HepG2 (cell line): Measurements from ENCODE around the gene ZACN. TPM values are rescaled to one million over a fixed set of nuclear protein-coding genes. Genes with fewer than 3 reads are reported as not detected.
A peak's percentile ranks its signal among the peaks of the same experiment; 100 is the strongest.

Source experiments
- ATAC-seq: fragments of 200-7000 bp; cut with Tn5 transposase; 3 replicates; pipeline ENCODE4 v1.9.1; 2020; ENCODE audit warnings: mild to moderate bottlenecking, moderate library complexity
- BruUV-seq: library from RNA; stranded (reverse); fragments of 400-500 nt; replicated peaks from 2 replicates; lab custom pipeline; 2021; lab: Mats Ljungman, UMichigan
- CTCF ChIA-PET: fragments of 300-600 bp; formaldehyde crosslinking; extraction: SDS; loops from one replicate; lab custom pipeline; 2021; ENCODE audit warnings: low total read pairs, inconsistent platforms, low intra/inter-chr PET ratio; lab: Yijun Ruan, JAX
- POLR2A ChIA-PET: fragments of 350-600 bp; sonication (Branson Sonifier 250); formaldehyde crosslinking; loops from one replicate; lab custom pipeline; 2020; ENCODE audit warnings: antibody characterized with exemption, inconsistent platforms; lab: Yijun Ruan, JAX
- DNase-seq: peaks from one replicate; pipeline ENCODE4 v3.0.0-alpha.2; 2015; ENCODE audit warnings: low spot score
- FAIRE-seq: peaks from 3 replicates; lab custom pipeline; 2011; peaks lifted over from hg19 to GRCh38; lab: Jason Lieb, UNC
- H2AFZ ChIP-seq: one replicate; pipeline ENCODE4 v1.6.1; 2011; ENCODE audit warnings: low read length, inconsistent platforms
- H3K27ac ChIP-seq: fragments of 300-600 bp; 3 replicates; pipeline ENCODE4 v1.8.0; 2011; ENCODE audit warnings: mixed run types, mild to moderate bottlenecking, mixed read lengths, low read length, inconsistent platforms; ENCODE audit not compliant: insufficient read depth; ENCODE audit errors: extremely low read length
- H3K27me3 ChIP-seq, 2 experiments: fragments of 200-600 bp in 1 of 2; 2 replicates in 1 of 2; 3 replicates in 1 of 2; pipeline versions ENCODE4 v1.6.0 to v1.8.0; 2011; ENCODE audit warnings: low read length in 2 of 2, mild to moderate bottlenecking in 2 of 2, moderate library complexity in 2 of 2, inconsistent platforms in 1 of 2; ENCODE audit not compliant: insufficient read depth in 2 of 2, control insufficient read depth in 1 of 2
- H3K36me3 ChIP-seq, 2 experiments: fragments of 200-600 bp in 1 of 2; replicated peaks in 1 of 2; 2 replicates in 1 of 2; 3 replicates in 1 of 2; pipeline versions ENCODE4 v1.5.1 to v1.8.0; 2011; ENCODE audit warnings: low read length in 2 of 2, inconsistent platforms in 1 of 2; ENCODE audit not compliant: insufficient read depth in 2 of 2, control insufficient read depth in 1 of 2
- H3K4me1 ChIP-seq: 2 replicates; pipeline ENCODE4 v1.5.1; 2012; ENCODE audit warnings: low read length, inconsistent platforms; ENCODE audit not compliant: insufficient read depth
- H3K4me2 ChIP-seq: 2 replicates; pipeline ENCODE4 v1.6.0; 2011; ENCODE audit warnings: low read depth, low read length, inconsistent platforms
- H3K4me3 ChIP-seq, 3 experiments: fragments of 200-600 bp in 1 of 3; sonication (generic), shearing (Covaris generic) in 1 of 3; replicated peaks in 1 of 3; 2 replicates each; pipeline ENCODE4 v1.5.1; 2011 to 2016; ENCODE audit warnings: low read length in 3 of 3, inconsistent platforms in 2 of 3, low read depth in 2 of 3, mild to moderate bottlenecking in 2 of 3, control low read depth in 1 of 3, mixed read lengths in 1 of 3; ENCODE audit not compliant: insufficient read depth in 1 of 3
- H3K79me2 ChIP-seq: one replicate; pipeline ENCODE4 v1.6.1; 2011; ENCODE audit warnings: low read length, inconsistent platforms; ENCODE audit not compliant: insufficient read depth
- H3K9ac ChIP-seq: 2 replicates; pipeline ENCODE4 v1.6.0; 2011; ENCODE audit warnings: mild to moderate bottlenecking, low read depth, low read length, inconsistent platforms; ENCODE audit not compliant: insufficient read depth
- H3K9me3 ChIP-seq: 2 replicates; pipeline ENCODE4 v1.5.1; 2012; ENCODE audit warnings: mild to moderate bottlenecking, low read length
- H4K20me1 ChIP-seq: 2 replicates; pipeline ENCODE4 v1.6.0; 2011; ENCODE audit warnings: inconsistent platforms, mild to moderate bottlenecking, low read length, moderate library complexity; ENCODE audit not compliant: insufficient read depth
- CBX5 ChIP-seq: sonication (generic); formaldehyde crosslinking; IDR thresholded peaks from 2 replicates; pipeline ENCODE4 v1.4.0; 2020; ENCODE audit warnings: missing genetic modification reagents, borderline replicate concordance
- GATAD2A ChIP-seq: IDR thresholded peaks from 2 replicates; pipeline ENCODE4 v1.6.1; 2016
- MAFG ChIP-seq: sonication (generic); formaldehyde crosslinking; IDR thresholded peaks from 2 replicates; pipeline ENCODE4 v1.5.1; 2020; ENCODE audit warnings: mild to moderate bottlenecking, missing genetic modification reagents
- ZBTB1 ChIP-seq: sonication (generic); formaldehyde crosslinking; IDR thresholded peaks from 2 replicates; pipeline ENCODE4 v1.4.0; 2020; ENCODE audit warnings: missing genetic modification reagents, borderline replicate concordance
- ZNF263 ChIP-seq: sonication (generic); formaldehyde crosslinking; IDR thresholded peaks from 2 replicates; pipeline ENCODE4 v1.4.0; 2020; ENCODE audit warnings: missing genetic modification reagents
- ZNF333 ChIP-seq: sonication (generic); formaldehyde crosslinking; IDR thresholded peaks from 2 replicates; pipeline ENCODE4 v1.4.0; 2020; ENCODE audit warnings: mild to moderate bottlenecking, missing genetic modification reagents, borderline replicate concordance
- whole genome bisulfite sequencing: methylation state at CpG from one replicate; pipeline ENCODE4 v1.1.6; 2017; ENCODE audit warnings: low lambda C conversion rate; 5-methylcytosine and 5-hydroxymethylcytosine counted together
- in situ Hi-C: cut with HindIII; loops from 2 replicates; pipeline ENCODE4 v1.10.0; 2017; ENCODE audit warnings: low pct_unique_long_range_greater_than_20kb; ENCODE audit not compliant: extremely low pct_ligation_motif_present
- intact Hi-C: fragments of 100-400 bp; cut with micrococcal nuclease; formaldehyde crosslinking; loops from one replicate; pipeline ENCODE4 v1.10.0; 2022; ENCODE audit not compliant: unreplicated experiment
- polyA plus RNA-seq, 8 experiments: library from polyadenylated mRNA; depleted of rRNA in 3 of 8; stranded (reverse) in 7 of 8; unstranded in 1 of 8; fragments of >200 nt; fragmentation: Illumina TruSeq in 4 of 8; extraction: Trizol in 4 of 8; gene quantifications; 2 replicates each; pipeline versions ENCODE4 v1.2.1 to v1.2.3, GENCODE V29; 2011 to 2016; ENCODE audit warnings: low read depth in 4 of 8, missing spikeins in 1 of 8, mixed read lengths in 1 of 8; ENCODE audit not compliant: insufficient read depth in 1 of 8
- total RNA-seq, 5 experiments: library from RNA; depleted of rRNA; stranded (reverse); fragments of >200 nt; fragmentation: Illumina TruSeq; extraction: Trizol; gene quantifications; 2 replicates each; pipeline ENCODE4 v1.2.3, GENCODE V29; 2016; ENCODE audit warnings: low read depth in 1 of 5
- TF ChIP-seq, protein P1 (sequence below): sonication (generic); formaldehyde crosslinking; IDR thresholded peaks from 2 replicates; pipeline ENCODE4 v1.4.0; 2020; ENCODE audit warnings: missing genetic modification reagents
- TF ChIP-seq, protein P2 (sequence below): sonication (generic); formaldehyde crosslinking; IDR thresholded peaks from 2 replicates; pipeline ENCODE4 v1.5.0; 2020; ENCODE audit warnings: missing genetic modification reagents
- TF ChIP-seq, protein P3 (sequence below): sonication (generic); formaldehyde crosslinking; IDR thresholded peaks from 2 replicates; pipeline ENCODE4 v1.5.0; 2020; ENCODE audit warnings: missing genetic modification reagents, mild to moderate bottlenecking, borderline replicate concordance

Gene ZACN
- total and polyA plus RNA-seq, 2 of the 13 experiments (the other 11 are each of a cell fraction or from before 2014, with no cell fraction given), result 0.11 to 0.15 TPM

DNA sequence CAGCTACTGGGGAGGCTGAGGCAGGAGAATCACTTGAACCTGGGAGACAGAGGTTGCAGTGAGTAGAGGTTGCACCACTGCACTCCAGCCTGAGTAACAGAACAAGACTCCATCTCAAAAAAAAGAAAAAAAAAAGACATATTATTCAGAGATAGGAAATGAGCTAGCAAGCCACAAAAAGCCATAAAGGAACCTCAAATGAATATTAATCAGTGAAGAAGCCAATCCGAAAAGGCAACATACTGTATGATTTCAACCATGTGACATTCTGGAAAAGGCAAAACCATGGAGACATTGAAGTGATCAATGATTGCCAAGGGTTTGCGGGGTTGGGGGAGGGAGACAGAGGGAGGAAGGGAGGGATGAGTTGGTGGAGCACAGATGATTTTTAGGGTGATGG lies 33.0 kb downstream of the ZACN start:
- Histone ChIP-seq H3K9ac (no peak overlapping the region), H3K4me2 (no peak overlapping the region), H3K4me1 (no peaks in the 10 kb centered on the region), H4K20me1 (no peaks in the 10 kb centered on the region), H3K27ac (no peak overlapping the region), H3K36me3 (no peaks in the 10 kb centered on the region; a peak in 1 of 5 replicates), H3K79me2 (no peaks in the 10 kb centered on the region), H3K9me3 (no peaks in the 10 kb centered on the region), H3K4me3 (no peak overlapping the region), H3K27me3 (no peaks in the 10 kb centered on the region), H2AFZ (no peak overlapping the region)
- DNase-seq (no peak), FAIRE-seq (no peak), ATAC-seq (no peak)
- in situ Hi-C loops (no loop called here), intact Hi-C loops (no loop called here)
- ChIA-PET POLR2A (no interaction called here), CTCF (no interaction called here)
- TF ChIP-seq GATAD2A (CRISPR knock-in tag), result no peak
- no peak for TF ChIP-seq ZNF333 (CRISPR knock-in tag)
- TF ChIP-seq CBX5, result no peak
- TF ChIP-seq, protein P1, sequence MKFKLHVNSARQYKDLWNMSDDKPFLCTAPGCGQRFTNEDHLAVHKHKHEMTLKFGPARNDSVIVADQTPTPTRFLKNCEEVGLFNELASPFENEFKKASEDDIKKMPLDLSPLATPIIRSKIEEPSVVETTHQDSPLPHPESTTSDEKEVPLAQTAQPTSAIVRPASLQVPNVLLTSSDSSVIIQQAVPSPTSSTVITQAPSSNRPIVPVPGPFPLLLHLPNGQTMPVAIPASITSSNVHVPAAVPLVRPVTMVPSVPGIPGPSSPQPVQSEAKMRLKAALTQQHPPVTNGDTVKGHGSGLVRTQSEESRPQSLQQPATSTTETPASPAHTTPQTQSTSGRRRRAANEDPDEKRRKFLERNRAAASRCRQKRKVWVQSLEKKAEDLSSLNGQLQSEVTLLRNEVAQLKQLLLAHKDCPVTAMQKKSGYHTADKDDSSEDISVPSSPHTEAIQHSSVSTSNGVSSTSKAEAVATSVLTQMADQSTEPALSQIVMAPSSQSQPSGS (CRISPR knock-in tag), result no peak
- TF ChIP-seq, protein P2, sequence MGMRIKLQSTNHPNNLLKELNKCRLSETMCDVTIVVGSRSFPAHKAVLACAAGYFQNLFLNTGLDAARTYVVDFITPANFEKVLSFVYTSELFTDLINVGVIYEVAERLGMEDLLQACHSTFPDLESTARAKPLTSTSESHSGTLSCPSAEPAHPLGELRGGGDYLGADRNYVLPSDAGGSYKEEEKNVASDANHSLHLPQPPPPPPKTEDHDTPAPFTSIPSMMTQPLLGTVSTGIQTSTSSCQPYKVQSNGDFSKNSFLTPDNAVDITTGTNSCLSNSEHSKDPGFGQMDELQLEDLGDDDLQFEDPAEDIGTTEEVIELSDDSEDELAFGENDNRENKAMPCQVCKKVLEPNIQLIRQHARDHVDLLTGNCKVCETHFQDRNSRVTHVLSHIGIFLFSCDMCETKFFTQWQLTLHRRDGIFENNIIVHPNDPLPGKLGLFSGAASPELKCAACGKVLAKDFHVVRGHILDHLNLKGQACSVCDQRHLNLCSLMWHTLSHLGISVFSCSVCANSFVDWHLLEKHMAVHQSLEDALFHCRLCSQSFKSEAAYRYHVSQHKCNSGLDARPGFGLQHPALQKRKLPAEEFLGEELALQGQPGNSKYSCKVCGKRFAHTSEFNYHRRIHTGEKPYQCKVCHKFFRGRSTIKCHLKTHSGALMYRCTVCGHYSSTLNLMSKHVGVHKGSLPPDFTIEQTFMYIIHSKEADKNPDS, result no peak
- TF ChIP-seq, protein P3, sequence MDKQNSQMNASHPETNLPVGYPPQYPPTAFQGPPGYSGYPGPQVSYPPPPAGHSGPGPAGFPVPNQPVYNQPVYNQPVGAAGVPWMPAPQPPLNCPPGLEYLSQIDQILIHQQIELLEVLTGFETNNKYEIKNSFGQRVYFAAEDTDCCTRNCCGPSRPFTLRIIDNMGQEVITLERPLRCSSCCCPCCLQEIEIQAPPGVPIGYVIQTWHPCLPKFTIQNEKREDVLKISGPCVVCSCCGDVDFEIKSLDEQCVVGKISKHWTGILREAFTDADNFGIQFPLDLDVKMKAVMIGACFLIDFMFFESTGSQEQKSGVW (CRISPR knock-in tag), result no peak
- peak; percentile 25; the same call in 1 of the 2 replicates for TF ChIP-seq ZNF263 (CRISPR knock-in tag)
- TF ChIP-seq MAFG (CRISPR knock-in tag), result no peak
- TF ChIP-seq ZBTB1 (CRISPR knock-in tag), result no peak
- WGBS, result 59% methylated on average over 2 of the region's 2 CpGs
- BruUV-seq, result no TSS peak
